Endodermal cell (in vitro differentiated cells): ENCODE data around the gene TLX1. TPM values are rescaled to one million over a fixed set of nuclear protein-coding genes. Genes with fewer than 3 reads are reported as not detected.

ENCODE experiments used
- DNase-seq: peaks from one replicate; pipeline ENCODE4 v3.0.0-alpha.2; 2017
- H3K27ac ChIP-seq: 2 replicates; pipeline ENCODE4 v1.5.1; 2013; ENCODE audit warnings: mild to moderate bottlenecking, low read depth, low read length, moderate library complexity
- H3K27me3 ChIP-seq: 2 replicates; pipeline ENCODE4 v1.6.1; 2013; ENCODE audit warnings: mild to moderate bottlenecking, low read length, moderate library complexity; ENCODE audit not compliant: insufficient read depth, control insufficient read depth, poor library complexity, severe bottlenecking
- H3K36me3 ChIP-seq: 2 replicates; pipeline ENCODE4 v1.7.0; 2013; ENCODE audit warnings: mild to moderate bottlenecking, low read length, moderate library complexity; ENCODE audit not compliant: control insufficient read depth, insufficient read depth
- H3K4me1 ChIP-seq: one replicate; pipeline ENCODE4 v1.7.0; 2013; ENCODE audit warnings: low read length; ENCODE audit not compliant: control insufficient read depth, insufficient read depth
- H3K4me3 ChIP-seq: 2 replicates; pipeline ENCODE4 v1.5.1; 2013; ENCODE audit warnings: mild to moderate bottlenecking, low read length, moderate library complexity
- H3K9ac ChIP-seq: 2 replicates; pipeline ENCODE4 v1.6.1; 2013; ENCODE audit warnings: mild to moderate bottlenecking, low read length, moderate library complexity; ENCODE audit not compliant: poor library complexity, severe bottlenecking; ENCODE audit errors: extremely low read depth
- H3K9me3 ChIP-seq: 2 replicates; pipeline ENCODE4 v1.6.1; 2013; ENCODE audit warnings: mild to moderate bottlenecking, low read length, moderate library complexity; ENCODE audit not compliant: control insufficient read depth
- H3K27ac Mint-ChIP-seq: 2 replicates; pipeline ENCODE4 v1.8.0; 2020; ENCODE audit warnings: mixed read lengths
- H3K27me3 Mint-ChIP-seq: 2 replicates; pipeline ENCODE4 v1.8.0; 2021; ENCODE audit warnings: mild to moderate bottlenecking, mixed read lengths; ENCODE audit not compliant: insufficient read depth
- H3K36me3 Mint-ChIP-seq: 2 replicates; pipeline ENCODE4 v1.8.0; 2020; ENCODE audit warnings: low read depth, mixed read lengths
- H3K4me1 Mint-ChIP-seq: 2 replicates; pipeline ENCODE4 v1.8.0; 2020; ENCODE audit warnings: mixed read lengths
- H3K4me3 Mint-ChIP-seq: 2 replicates; pipeline ENCODE4 v1.8.0; 2020; ENCODE audit warnings: mild to moderate bottlenecking, moderate library complexity, mixed read lengths
- H3K9me3 Mint-ChIP-seq: 2 replicates; pipeline ENCODE4 v1.8.0; 2020; ENCODE audit warnings: mild to moderate bottlenecking, mixed read lengths
- WGBS, 2 experiments: methylation state at CpG; one replicate each; pipeline versions ENCODE4 v1.1.5 to v1.1.7; 2013; ENCODE audit warnings: missing lambda C conversion rate in 2 of 2, mixed read lengths in 1 of 2; ENCODE audit not compliant: insufficient coverage in 1 of 2, insufficient read length in 1 of 2; 5-methylcytosine and 5-hydroxymethylcytosine counted together
- total RNA-seq, 2 donors: library from RNA; stranded (reverse); fragmentation: NEBNext Ultra II Directional in 1 of 2; extraction: Animal tissue kit (Norgen Biotek cat#: 25700) in 1 of 2; gene quantifications; 2 replicates in 1 of 2; 3 replicates in 1 of 2; pipeline ENCODE4 v1.2.1, GENCODE V29; 2021
- TF ChIP-seq, protein P1 (sequence below): fragments of 200-600 bp; sonication (generic); conservative IDR thresholded peaks from 2 replicates; pipeline ENCODE4 v1.5.0; 2021; ENCODE audit warnings: antibody characterized with exemption, mild to moderate bottlenecking

Gene TLX1
- total RNA-seq, 2 donors from 2014 or later, result not detected

DNA sequence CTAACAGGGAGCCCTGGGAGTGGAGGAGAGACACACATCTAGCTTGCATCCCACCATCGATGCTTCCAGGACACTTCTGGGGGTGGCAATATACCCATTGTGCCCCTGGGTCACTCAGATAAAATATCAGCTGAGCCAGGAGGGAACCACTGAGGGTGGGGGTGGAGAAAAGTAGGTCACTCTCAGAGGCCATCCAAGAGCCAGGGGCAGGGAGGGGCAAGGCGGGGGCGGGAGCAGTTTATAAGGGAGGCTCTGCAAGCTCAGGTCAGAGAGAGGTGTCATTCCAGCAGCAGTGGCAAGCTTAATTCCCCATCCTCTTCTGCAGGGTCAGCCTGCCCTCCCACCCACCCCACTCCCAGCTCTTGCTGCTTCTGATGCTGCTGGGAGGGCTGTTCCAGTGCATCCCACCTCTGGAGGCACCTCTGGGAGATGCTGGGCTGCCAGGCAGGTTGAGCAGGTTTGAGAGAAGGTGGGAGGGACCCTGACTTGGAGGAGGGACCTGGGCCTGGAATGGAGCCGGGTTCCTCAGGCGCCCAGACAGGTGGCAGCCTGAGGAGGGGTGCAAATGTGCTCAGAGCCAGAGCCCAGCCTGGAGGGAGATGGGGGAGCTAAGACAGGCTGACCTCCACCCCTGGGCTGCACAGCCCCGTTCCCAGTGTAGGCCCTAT is 20.1 kb upstream of the TLX1 start:
- Mint-ChIP-seq H3K9me3 (no peaks in the 10 kb centered on the region), H3K4me1 (peaks cover 2% of the 10 kb centered on the region), H3K27me3 (peaks cover 49% of the 10 kb centered on the region), H3K36me3 (no peaks in the 10 kb centered on the region), H3K27ac (no peak overlapping the region), H3K4me3 (no peak overlapping the region)
- Histone ChIP-seq H3K9ac (no peak overlapping the region), H3K36me3 (no peaks in the 10 kb centered on the region), H3K27ac (no peak overlapping the region), H3K9me3 (no peaks in the 10 kb centered on the region), H3K4me1 (no peaks in the 10 kb centered on the region), H3K4me3 (no peak overlapping the region), H3K27me3 (peaks cover 59% of the 10 kb centered on the region)
- 77 to 78% methylated on average over 3 to 6 of the region's 6 CpGs for WGBS, 2 experiments
- peak; percentile 65 for DNase-seq
- TF ChIP-seq, protein P1, sequence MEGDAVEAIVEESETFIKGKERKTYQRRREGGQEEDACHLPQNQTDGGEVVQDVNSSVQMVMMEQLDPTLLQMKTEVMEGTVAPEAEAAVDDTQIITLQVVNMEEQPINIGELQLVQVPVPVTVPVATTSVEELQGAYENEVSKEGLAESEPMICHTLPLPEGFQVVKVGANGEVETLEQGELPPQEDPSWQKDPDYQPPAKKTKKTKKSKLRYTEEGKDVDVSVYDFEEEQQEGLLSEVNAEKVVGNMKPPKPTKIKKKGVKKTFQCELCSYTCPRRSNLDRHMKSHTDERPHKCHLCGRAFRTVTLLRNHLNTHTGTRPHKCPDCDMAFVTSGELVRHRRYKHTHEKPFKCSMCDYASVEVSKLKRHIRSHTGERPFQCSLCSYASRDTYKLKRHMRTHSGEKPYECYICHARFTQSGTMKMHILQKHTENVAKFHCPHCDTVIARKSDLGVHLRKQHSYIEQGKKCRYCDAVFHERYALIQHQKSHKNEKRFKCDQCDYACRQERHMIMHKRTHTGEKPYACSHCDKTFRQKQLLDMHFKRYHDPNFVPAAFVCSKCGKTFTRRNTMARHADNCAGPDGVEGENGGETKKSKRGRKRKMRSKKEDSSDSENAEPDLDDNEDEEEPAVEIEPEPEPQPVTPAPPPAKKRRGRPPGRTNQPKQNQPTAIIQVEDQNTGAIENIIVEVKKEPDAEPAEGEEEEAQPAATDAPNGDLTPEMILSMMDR, result no peak

DNA sequence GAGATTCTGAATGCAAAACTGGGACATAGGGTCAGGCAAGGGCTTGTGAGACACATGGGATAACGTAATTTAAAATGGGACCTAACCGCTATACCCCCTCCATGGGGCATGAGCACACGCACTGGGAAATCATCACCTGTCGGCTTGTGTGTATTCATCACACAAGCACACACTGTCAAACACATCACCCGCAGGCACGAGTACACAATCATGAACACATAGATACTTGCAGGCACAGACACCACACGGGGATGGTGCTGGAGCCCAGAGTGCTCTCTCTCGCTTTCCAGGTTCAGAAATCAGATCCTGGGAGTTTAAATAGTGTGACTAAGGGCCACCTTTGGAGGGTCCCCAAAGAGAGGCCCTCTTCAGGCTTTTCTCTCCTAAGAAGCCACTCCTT is 19.6 kb upstream of the TLX1 start:
- TF ChIP-seq, protein P1, result no peak
- Mint-ChIP-seq H3K4me3 (no peak overlapping the region), H3K27ac (no peak overlapping the region), H3K27me3 (peaks cover 52% of the 10 kb centered on the region), H3K36me3 (no peaks in the 10 kb centered on the region), H3K9me3 (no peaks in the 10 kb centered on the region), H3K4me1 (peaks cover 2% of the 10 kb centered on the region)
- WGBS, 2 experiments, result 92% methylated on average over 7 to 8 of the region's 8 CpGs
- no peak overlapping the region for H3K9ac ChIP-seq
- no peaks in the 10 kb centered on the region for H3K4me1 ChIP-seq
- H3K27ac ChIP-seq, result no peak overlapping the region
- H3K4me3 ChIP-seq, result no peak overlapping the region
- H3K9me3 ChIP-seq, result no peaks in the 10 kb centered on the region
- peaks cover 63% of the 10 kb centered on the region for H3K27me3 ChIP-seq
- H3K36me3 ChIP-seq, result no peaks in the 10 kb centered on the region
- DNase-seq, result no peak

DNA sequence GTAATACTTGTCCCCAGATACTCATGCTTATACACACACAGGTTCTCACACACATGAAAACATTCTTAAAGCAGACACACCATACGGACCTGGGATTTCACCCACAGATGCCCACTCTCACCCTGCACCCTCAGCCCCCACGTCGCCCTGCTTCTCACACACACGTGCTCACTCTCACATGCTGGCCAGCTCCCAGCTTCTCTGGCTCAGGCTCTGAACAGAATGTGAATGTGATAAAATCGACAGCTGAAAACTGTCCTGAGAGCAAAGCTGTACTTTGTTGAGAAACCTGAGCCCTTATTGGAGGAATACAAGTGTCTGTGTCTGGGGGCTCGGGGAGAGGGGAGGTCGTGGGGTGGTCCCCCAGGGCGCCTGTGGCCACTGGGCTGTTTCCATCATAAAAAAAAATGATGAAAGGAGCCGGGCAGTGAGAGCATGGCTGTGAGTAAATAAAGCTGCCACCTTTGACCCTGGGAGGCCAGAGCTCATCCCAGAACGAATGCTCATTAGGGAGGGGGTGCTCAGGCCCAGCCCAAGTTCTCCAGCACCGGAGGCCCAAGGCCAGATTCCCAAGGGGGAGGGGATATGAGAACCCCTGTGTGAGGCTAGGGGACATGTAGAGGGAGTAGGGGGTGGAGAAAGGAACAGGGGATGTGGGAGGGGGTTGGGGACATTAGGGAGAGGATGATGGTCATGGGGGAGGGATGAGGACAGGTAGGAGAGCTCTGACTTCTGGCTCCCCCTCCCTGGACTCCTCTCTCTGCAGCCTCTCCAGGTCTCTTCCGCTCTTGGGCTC is 18.1 kb upstream of the TLX1 start:
- Mint-ChIP-seq H3K27me3 (peaks cover 63% of the 10 kb centered on the region), H3K4me1 (peaks cover 2% of the 10 kb centered on the region), H3K9me3 (no peaks in the 10 kb centered on the region), H3K27ac (no peak overlapping the region), H3K36me3 (no peaks in the 10 kb centered on the region), H3K4me3 (no peak overlapping the region)
- Histone ChIP-seq H3K27me3 (peaks cover 63% of the 10 kb centered on the region), H3K27ac (no peak overlapping the region), H3K36me3 (no peaks in the 10 kb centered on the region), H3K9me3 (no peaks in the 10 kb centered on the region), H3K9ac (no peak overlapping the region), H3K4me1 (no peaks in the 10 kb centered on the region), H3K4me3 (no peak overlapping the region)
- peak; percentile 39 for DNase-seq
- TF ChIP-seq, protein P1, result no peak
- WGBS, 2 experiments, result 65 to 69% methylated on average over 6 to 12 of the region's 12 CpGs
